ENCODE results near the gene THRB. TPM values are rescaled to one million over a fixed set of nuclear protein-coding genes. Genes with fewer than 3 reads are reported as not detected.

Gene THRB
- total RNA-seq, 1 donor from 2014 or later, result 0.31 TPM

DNA sequence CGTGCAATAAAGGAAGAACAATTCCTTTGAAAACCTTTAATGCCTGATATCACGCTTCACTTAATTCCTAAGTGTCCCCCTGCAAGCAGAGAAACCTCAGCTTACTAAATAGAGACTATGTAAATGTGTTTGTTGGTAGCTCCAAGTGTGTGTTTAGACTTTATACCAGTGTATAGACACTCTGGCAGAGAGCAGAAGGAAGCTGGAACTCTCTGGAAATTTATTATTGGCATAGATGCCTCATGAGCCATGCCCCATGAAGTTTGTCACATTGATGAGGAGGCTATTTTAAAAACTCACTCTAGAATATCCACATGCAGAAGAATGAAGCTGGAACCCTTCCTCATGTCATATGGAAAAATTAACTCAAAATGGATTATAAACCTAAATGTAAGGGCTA is 99.9 kb downstream of the THRB start:
- Mint-ChIP-seq H3K27ac (no peak overlapping the region), H3K4me1 (no peaks in the 10 kb centered on the region), H3K9me3 (no peaks in the 10 kb centered on the region), H3K36me3 (ENCODE audit: low read depth) (no peaks in the 10 kb centered on the region), H3K27me3 (no peaks in the 10 kb centered on the region), H3K4me3 (no peak overlapping the region)
- ChIA-PET POLR2A (no interaction called here), CTCF (no interaction called here)
- ATAC-seq (ENCODE audit: low read depth) (no peak), DNase-seq (no peak)
- intact Hi-C loops (cut with micrococcal nuclease), result no loop called here
- no peak for TF ChIP-seq CTCF (IDR thresholded peaks at IDR 0.05)

GRCh38 chr3:24393316-24393715 is 101.3 kb downstream of the THRB start:
- DNase-seq, result no peak
- intact Hi-C loops (cut with micrococcal nuclease), result no loop called here
- Mint-ChIP-seq H3K27me3 (no peaks in the 10 kb centered on the region), H3K27ac (no peak overlapping the region), H3K9me3 (no peaks in the 10 kb centered on the region), H3K4me1 (no peaks in the 10 kb centered on the region), H3K4me3 (no peak overlapping the region), H3K36me3 (ENCODE audit: low read depth) (no peaks in the 10 kb centered on the region)
- CTCF ChIA-PET, result no interaction called here
- ATAC-seq (ENCODE audit: low read depth), result no peak
- TF ChIP-seq CTCF (IDR thresholded peaks at IDR 0.05), result no peak
- POLR2A ChIA-PET, result no interaction called here

GRCh38 chr3:24390169-24391130 is 104.2 kb downstream of the THRB start:
- no peak for TF ChIP-seq CTCF (IDR thresholded peaks at IDR 0.05)
- H3K36me3 Mint-ChIP-seq (ENCODE audit: low read depth), result no peaks in the 10 kb centered on the region
- ChIA-PET POLR2A (no interaction called here), CTCF (no interaction called here)
- no peak for ATAC-seq (ENCODE audit: low read depth)
- H3K4me1 Mint-ChIP-seq, result no peaks in the 10 kb centered on the region
- H3K27ac Mint-ChIP-seq, result no peak overlapping the region
- H3K9me3 Mint-ChIP-seq, result no peaks in the 10 kb centered on the region
- no peak for DNase-seq
- no peak overlapping the region for H3K4me3 Mint-ChIP-seq
- intact Hi-C loops (cut with micrococcal nuclease), result no loop called here
- no peaks in the 10 kb centered on the region for H3K27me3 Mint-ChIP-seq

GRCh38 chr3:24389108-24390090 is 105.3 kb downstream of the THRB start:
- H3K4me3 Mint-ChIP-seq, result no peak overlapping the region
- no peaks in the 10 kb centered on the region for H3K9me3 Mint-ChIP-seq
- H3K27ac Mint-ChIP-seq, result no peak overlapping the region
- no peaks in the 10 kb centered on the region for H3K4me1 Mint-ChIP-seq
- CTCF ChIA-PET, result no interaction called here
- no peaks in the 10 kb centered on the region for H3K36me3 Mint-ChIP-seq (ENCODE audit: low read depth)
- TF ChIP-seq CTCF (IDR thresholded peaks at IDR 0.05), result no peak
- H3K27me3 Mint-ChIP-seq, result no peaks in the 10 kb centered on the region
- POLR2A ChIA-PET, result no interaction called here
- ATAC-seq (ENCODE audit: low read depth) (no peak), DNase-seq (no peak)
- intact Hi-C loops (cut with micrococcal nuclease), result no loop called here

DNA sequence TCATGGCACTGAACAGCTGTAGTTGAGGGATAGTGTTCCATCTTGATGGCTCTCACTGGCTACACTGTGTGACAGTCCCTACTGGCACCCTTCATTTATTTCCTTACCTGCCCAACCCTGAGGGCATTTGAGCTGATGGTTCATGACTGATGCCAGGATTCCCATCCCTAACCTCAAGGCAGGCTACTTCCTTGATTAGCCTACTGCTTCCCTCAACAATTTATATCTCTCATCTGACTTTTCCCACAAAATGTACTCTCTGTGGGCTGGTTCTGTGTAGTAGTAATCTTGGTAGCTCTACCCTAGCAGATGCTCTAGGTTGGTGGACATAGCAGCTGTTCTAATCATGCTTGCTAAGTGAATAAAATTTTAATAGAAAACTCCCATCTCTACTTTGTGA is 106.0 kb downstream of the THRB start:
- intact Hi-C loops (cut with micrococcal nuclease), result no loop called here
- H3K9me3 Mint-ChIP-seq, result no peaks in the 10 kb centered on the region
- ChIA-PET POLR2A (no interaction called here), CTCF (no interaction called here)
- TF ChIP-seq CTCF (IDR thresholded peaks at IDR 0.05), result no peak
- no peak for ATAC-seq (ENCODE audit: low read depth)
- H3K27ac Mint-ChIP-seq, result no peak overlapping the region
- H3K4me3 Mint-ChIP-seq, result no peak overlapping the region
- DNase-seq, result no peak
- no peaks in the 10 kb centered on the region for H3K36me3 Mint-ChIP-seq (ENCODE audit: low read depth)
- no peaks in the 10 kb centered on the region for H3K4me1 Mint-ChIP-seq
- no peaks in the 10 kb centered on the region for H3K27me3 Mint-ChIP-seq
